ENCODE measurements around the gene HSFX1.
"Not testable (repeated sequence)": the region's sequence is repeated elsewhere in the genome, so short reads cannot be mapped to it uniquely, and the experiment has no call there.

Gene HSFX1, protein sequence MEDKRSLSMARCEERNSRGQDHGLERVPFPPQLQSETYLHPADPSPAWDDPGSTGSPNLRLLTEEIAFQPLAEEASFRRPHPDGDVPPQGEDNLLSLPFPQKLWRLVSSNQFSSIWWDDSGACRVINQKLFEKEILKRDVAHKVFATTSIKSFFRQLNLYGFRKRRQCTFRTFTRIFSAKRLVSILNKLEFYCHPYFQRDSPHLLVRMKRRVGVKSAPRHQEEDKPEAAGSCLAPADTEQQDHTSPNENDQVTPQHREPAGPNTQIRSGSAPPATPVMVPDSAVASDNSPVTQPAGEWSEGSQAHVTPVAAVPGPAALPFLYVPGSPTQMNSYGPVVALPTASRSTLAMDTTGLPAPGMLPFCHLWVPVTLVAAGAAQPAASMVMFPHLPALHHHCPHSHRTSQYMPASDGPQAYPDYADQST

DNA sequence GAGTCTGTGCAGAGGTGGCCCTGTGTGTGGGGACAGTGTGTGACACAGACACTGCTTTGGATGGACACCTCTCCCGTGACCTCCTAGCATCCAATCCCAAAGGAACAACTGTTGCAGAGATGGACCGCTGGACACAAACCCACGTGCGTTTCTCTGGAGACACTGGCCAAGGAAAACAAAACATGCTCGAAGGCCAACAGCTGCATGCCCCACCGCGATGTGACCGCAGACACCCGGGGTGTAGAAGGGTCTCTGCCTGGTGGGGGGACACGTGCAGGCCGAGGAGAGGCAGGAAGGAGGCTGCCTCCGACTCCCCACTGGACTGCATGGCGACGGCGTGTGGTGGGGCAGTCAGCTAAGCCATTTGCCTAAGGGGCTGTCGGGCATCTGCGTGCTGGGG lies at the start of gene HSFX1:
Gene HSFX1, plus strand, starts transcription at position 301 of the 400 bp plus-strand sequence. CDS start 614 bp downstream, outside the sequence.
- DNase-seq, result not testable (repeated sequence)

DNA sequence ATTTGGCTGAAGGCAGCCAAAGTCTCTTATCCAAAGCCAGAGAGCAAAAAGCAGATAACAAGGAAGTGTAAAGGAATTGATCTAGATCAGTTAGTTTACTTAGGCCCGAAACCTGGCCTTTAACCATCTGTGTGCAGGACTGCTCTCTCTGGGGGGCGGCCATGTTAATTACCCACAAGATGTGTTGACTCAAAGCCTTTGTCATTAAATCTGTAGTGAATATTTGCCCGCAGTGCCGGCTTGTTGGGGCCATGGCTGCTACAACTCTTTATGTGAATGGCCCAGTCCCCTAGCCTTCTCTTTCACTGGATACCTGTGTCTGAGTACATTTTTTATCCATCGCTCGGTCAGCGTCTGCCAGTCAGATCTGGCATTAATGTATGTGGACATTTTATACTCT lies 46.6 kb upstream of the HSFX1 start:
- DNase-seq, result not testable (repeated sequence)

DNA sequence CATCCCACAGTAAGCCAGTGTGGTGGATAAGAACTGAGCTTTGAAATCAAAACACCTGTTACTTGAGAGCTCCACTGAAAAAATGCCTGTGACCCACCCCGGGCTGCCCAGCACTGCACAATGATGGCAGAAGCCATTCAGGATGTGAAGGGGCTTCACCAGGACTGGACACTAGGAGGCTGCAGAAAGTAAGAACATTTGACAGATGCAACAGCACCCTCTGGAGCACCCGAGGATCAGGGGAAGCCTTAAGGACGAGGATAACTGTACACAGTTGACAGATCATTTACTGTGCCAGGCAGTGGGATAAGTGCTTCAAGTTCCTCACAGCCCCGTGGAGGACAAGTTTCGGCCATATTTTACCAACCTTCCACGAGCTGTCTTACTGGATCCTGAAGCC lies 31.6 kb upstream of the HSFX1 start:
- DNase-seq, result not testable (repeated sequence)

DNA sequence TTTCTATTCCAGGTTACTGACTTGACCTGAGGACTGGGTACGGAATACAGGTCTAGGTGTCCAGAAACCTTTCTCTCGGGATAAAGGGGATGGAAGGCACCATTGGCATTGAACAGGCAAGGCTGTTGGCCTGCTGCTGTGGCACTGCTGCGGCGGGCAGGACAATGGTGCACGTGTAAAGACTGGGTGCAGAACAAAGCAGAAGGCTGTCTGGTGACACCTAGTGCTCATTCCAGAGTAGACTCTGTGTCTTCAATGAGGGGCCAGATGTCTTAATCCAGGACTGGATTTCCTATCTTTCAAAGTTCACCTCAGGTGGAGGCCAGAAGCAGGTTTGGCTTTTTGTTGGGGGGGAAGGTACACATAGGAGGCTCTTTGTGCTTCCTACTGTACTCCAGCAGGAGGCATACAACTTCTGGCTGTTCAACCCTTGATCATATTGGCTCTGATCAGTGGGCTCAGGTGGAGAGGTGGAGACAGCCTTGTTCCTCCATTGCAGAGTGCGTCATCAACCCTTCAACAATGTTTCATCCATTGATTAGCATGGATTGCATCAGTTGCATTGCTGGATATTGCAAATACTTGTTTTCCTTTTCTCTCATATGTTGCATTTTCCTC lies 27.4 kb upstream of the HSFX1 start:
- DNase-seq, result not testable (repeated sequence)

DNA sequence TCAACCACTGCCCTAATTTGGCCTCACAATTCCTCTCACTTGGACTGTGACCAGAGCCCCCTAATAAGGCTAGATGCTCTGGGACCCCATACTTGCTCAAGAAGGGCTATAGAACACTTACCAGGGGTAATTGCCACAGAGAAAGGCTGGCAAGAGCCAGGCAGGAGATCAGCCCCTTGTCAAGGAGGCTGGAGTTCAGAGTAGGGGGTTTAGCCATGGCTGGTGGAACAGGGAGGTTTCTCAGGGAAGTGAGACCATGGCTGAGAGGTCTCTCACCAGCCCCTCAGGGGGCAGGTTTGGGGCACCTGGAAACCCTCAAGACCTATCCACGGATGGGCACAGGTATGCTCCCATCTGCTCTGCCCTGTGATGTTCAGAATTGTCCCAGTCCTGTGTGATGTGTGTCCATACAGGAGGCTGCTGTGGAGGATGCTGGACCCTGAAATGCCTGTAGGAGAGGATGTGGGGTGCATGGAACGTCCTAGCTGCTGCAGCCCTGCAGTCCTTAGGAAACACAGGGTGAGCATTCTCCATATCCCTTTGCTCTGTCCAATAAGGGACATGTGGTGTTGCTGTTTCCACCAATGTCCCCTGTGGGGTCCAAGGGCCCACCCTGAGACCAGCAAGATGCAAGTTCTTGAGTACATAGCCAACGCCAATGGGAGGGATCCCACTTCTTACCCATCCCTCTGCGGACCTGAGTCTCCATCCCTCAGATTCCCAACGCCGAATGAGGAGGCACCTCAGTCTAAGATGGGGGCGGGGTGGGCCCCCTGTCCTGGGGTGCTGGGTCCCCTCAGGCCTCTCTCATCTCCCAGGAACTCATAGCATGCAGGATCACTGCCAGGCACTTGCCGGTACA lies 16.4 kb upstream of the HSFX1 start:
- no peak for DNase-seq

DNA sequence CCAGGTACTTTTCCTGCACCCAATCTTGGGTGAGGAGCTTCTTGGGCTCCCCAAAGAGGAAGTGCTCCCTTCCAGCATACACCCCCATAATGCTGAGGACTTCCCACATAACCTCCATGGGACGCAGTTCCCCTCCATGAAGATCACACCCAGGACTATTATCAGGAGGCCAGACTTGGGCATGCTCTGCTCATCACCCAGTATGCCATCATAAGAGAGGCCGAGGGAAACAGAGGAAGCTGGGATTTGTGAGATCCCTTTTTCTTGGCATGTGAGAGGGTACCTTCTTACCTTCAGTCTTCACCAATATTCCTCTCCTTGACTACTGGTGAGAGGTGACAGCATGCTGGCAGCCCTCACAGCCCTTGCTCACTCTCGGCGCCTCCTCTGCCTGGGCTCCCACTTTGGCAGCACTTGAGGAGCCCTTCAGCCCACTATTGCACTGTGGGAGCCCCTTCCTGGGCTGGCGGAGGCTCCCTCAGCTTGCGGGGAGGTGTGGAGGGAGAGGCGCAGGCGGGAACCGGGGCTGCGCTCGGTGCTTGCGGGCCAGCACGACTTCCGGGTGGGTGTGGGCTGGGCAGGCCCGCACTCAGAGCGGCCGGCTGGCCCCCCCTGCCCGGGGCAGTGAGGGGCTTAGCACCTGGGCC lies 15.7 kb upstream of the HSFX1 start:
- DNase-seq, result no peak

DNA sequence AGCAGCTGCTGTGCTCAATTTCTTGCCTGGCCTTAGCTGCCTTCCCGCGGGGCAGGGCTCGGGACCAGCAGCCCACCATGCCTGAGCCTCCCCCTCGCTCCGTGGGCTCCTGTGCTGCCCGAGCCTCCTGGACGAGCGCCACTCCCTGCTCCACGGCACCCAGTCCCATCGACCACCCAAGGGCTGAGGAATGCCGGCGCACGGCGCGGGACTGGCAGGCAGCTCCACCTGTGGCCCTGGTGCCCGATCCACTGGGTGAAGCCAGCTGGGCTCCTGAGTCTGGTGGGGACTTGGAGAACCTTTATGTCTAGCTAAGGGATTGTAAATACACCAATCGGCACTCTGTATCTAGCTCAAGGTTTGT lies 15.2 kb upstream of the HSFX1 start:
- DNase-seq, result not testable (repeated sequence)

DNA sequence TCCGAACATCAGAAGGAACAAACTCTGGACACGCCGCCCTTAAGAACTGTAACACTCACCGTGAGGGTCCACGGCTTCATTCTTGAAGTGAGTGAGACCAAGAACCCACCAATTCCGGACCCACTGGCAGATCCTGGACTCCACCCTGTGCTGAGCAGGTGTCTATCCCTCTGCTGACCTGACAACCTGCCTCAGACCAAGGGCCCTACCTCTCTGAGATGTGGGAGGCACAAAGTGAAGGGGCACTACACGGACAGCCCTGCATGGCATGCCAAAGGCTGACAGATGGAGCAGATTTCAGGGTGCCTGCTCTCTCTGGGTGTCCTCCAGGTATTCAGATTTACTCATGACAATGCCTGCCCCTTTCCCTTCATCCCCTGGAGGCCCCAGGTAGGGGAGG lies 14.0 kb upstream of the HSFX1 start:
- no peak for DNase-seq

DNA sequence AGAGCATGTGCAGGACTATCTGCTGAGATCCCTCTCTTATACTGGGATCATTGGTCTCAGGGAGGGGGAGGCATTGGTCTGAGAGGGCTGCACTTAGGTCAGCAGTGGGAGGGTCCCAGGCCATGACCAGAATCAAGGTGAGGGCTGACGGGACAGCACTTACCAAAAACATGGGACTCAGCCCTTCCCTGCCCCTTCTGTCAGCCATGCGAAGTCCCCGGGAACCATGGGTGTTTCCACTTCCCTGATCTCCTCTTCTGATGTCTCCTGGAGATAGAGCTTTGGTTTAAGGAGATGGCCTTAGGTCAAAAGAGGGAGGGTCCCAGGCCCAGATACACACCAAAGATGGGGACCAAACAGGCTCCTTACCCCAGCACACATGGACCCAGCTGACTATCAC lies 12.9 kb upstream of the HSFX1 start:
- DNase-seq, result no peak

DNA sequence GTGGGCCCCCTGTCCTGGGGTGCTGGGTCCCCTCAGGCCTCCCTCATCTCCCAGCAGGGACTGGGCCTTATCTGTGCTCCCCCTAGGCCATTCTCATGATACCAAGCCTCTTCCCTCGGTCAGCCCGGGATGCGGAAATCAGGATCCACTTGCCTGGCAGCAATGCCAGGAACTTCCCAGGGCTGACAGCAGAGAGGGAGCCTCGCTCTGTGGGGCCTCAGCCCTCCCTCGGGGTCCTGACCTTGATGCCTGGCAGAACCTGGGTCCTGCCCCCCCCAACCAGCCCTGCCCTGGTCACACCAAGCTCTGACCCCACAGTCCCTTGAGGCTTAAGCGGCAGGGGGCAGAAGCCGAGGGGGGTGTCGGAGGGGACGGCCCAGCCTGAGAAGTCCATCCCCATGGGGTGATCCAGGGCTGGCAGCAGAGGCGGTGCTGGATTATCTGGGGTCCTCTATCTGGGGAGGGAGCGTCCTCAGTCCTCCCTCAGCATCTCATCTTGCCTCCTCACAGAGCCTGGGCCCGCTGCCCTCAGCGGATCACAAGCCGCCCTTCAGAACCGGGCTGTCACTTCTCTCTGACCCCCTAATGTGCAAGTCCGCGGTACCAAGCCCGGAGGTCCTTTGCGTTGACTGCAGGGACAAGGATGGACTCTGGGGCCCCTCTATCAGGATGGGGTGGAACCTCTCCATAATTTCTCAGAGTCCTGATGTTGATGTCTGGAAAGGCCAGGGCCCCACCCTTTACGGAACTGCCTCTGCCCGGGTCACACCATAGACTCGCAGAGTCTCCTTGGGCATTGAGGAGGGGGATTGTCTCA lies 11.8 kb upstream of the HSFX1 start:
- DNase-seq, result not testable (repeated sequence)

DNA sequence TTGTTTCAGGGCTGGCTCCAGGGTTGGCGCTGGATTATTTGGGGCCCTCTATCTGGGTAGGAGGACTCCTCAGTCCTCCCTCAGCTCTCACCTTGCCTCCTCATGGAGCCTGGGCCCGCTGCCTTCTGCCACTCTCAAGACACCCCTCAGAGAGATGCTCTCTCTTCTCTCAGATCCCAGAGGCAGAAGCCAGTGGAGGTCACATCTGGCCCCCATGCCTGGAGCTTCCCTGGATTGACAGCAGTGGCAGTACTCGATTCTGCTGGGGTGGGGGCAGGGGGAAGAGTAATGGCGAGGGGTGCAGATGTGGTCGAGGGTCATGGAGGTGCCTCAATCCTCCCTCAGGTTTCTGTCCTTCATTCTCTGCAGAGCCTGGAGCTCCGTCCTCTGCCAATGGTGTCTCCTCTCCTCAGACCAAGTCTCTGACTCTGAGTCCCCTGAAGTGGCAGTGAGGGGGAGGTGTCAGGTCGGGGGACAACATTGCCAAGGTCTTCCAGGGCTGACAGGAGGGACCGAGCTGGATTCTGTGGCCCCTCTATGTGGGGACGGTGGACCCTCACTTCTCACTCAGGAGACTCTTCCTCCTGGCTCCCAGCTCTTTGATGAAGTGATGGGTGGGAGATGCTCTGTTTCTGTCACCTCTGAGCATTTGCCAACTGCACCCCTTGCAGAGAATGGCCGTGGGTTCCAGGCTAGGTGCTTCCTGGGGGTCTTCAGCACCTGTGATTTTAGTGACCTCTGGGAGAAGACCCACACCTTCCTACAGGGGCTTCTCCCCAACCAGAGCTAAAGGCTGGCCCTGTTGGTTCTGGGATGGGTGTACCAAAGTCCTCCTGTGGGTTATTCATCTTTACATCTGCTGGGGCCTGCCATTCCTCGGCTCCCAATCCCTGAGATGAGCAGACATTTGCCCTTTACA lies 10.9 kb upstream of the HSFX1 start:
- no peak for DNase-seq

DNA sequence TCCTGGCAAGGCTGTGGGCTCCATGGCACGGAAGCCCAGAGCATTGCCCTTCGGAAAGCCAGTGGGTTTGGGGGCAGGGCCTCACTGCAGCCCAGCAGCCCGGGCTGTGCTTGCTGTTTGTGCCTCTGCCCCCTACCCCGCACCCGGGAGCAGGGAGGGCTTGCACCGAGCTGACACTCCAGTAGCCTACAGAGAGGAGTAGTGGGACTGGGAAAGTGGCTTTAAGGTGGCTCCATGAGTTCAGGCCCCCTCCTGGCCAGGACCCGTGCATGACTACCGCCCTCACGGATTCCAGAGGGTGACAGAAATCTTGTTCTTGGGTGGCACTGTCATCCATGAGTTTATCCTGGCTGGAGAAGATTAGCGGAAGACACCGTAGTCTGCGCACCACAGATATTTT lies 3.5 kb upstream of the HSFX1 start:
- not testable (repeated sequence) for DNase-seq

DNA sequence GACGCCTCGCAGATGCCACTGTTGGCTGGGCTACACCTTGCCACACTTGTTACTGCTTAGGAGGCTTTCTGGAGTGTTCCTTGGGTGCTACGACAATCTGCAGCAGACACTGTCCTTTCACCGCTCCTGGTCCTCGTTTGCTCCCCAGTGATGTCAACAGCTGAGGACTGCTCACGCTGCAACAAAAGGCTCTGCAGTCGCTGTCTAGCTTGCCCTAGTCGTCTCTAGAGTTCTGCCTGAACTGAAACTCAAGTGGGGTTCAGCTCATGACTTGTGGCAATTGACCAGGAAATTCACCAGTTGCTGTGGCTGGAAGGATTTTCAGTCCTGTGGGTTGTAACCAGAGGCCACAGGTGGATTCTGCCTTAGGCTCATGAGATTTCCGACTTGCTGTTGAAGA lies 842 bp upstream of the HSFX1 start:
- not testable (repeated sequence) for DNase-seq

DNA sequence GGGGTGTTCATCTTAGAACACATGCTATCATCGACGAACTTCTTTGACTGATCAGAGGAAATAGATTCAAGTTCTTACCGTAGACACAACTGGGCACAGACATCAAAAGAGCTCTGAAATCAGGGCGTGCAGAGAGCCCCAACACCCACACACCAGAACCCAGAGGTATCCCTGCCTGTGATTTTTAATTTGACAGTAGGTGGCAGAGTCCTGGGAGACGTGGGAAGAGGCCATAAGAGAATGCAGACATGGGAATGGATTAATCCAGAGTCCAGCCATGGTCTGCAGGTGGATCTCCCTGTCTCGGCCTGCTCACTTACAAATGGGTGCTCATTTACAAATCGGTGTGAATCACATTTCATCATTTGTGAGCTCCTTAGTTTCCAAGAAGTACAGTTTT lies 4.1 kb downstream of the HSFX1 start:
- not testable (repeated sequence) for DNase-seq

DNA sequence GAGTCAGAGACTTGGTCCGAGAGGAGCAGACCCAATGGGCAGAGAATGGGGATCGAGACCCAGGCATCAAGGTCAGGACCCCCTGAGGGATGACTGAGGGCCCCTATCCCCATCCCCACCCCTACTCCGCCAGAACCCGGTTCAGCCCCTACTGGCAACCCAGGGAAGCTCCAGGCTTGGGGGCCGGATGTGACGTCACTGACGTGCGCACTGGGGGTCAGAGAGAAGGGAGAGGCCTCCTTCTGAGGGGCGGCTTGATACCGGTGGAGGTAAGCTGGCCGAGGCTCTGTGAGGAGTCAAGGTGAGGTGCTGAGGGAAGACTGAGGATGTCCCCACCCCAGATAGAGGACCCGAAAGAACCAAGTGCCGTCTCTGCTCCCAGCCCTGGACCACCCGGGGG lies 7.9 kb downstream of the HSFX1 start, which contains the start of gene MAGEA9:
Gene MAGEA9, plus strand, starts transcription at position 204 of the 400 bp plus-strand sequence. CDS start 4,281 bp downstream, outside the sequence.
- DNase-seq, result not testable (repeated sequence)

DNA sequence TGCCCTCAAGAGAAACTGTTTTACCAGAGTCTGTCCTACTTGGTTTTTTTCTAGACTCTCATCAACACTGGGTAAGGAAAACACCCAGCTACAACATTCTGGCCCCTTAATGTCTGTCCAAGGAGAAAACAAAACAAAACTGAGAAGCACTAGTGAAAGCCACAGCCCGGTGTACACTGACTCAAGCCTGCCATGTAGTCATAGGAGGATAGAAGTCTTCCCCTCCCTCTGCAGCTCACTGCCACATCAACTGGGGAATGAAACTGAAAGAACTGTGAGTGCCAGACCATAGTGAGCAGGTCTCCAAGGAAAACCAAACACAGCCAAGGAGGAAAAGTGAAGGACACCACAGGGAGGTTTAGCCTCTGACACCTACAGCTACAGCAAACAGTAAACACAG lies 21.7 kb downstream of the HSFX1 start:
- DNase-seq, result not testable (repeated sequence)

DNA sequence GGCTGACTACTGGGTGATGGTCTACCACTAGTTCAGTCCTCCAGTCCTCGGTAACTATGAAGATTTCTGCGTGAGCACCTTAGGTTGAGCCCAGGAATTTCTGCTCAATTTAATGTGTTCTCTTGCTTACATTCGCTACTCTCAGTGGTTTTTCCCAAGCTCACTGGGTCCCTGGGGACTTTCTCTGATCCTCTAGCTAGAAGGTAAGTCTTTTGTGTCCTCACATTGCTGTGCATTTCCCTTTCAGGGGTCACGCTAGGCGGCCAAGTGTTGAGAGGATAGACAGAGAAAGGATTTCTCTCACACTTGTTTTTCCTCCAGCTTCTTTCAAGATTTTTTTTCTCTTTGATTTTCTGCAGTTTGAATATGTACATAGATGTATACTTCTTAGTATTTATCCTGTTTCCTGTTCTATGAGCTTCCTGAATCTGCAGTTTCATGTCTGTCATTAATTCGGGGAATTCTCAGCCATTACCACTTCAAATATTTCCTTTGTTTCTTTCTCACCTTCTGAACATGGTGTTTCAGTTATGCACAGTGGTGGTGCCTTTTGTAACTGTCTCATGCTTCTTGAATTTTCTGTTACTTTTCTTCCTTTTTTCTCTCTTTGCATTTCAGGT lies 25.3 kb downstream of the HSFX1 start:
- no peak for DNase-seq

DNA sequence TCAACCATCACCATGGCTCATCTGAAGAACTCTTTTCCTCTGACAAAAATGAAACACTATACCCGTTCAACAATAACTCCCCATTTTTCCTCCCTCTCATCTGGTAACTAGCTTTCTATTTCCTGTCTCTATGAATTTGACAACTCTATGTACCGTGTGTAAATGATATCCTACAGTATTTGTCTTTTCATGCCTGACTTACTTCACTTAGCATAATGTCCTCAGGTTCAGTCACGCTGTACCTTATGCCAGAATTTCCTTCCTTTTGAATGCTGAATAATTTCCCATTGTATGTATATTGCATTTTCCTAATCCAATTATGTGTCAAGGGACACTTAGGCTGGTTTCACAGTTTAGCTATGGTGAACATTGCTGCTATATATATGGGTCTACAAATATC lies 26.1 kb downstream of the HSFX1 start:
- DNase-seq, result no peak

DNA sequence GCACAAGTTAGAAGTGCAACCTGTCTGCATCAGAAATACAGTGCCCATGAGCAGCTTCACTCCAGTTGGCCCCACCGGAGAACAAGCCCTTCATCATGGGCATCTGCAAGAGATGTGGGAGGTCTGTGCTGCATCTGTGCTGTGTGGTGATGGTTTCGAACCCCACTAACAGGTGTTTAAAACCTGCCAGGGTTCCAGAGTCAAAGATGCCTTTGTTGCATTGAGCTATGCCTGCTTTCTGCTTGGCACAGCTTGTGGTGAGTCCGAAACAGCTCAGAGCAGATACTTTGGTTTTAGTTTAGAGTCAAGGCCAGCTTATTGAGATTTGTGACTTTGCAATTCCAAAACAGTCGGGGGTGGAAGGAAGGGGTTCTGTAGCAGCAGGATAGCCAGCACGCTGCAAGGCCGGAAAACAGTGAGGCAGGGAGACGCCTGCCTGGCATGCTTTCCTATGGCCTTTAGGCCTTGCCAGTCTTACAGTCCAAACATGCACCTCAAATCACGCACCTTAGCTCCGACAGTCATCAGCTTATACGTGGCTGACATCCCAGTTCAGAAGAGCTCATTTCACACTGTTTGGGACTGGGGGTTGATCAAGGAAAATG lies 29.7 kb downstream of the HSFX1 start:
- no peak for DNase-seq

DNA sequence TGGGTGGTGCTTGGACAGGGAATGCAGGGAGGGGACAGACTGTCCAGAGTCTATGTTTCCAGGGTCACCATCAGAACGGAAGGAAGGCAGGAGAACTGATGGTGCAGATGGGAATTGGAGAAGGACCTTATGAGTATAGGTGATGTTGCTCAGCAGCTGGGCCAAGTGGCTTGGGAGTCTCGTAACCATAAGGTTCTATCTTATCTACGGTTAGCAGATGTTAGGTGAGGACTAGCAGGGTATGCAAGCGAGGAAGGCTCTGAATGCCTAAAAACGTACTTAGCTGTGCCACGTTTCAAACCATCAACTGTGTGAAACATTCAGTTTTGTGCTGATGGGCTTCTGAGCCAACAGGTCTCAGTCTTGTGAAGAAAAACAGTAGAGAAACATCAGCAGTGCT lies 30.2 kb downstream of the HSFX1 start:
- DNase-seq, result no peak
